K562 (cell line): Measurements from ENCODE around the gene SLC25A45. TPM values are rescaled to one million over a fixed set of nuclear protein-coding genes. Genes with fewer than 3 reads are reported as not detected.
A peak's percentile ranks its signal among the peaks of the same experiment; 100 is the strongest.

Experiments used
- CXXC5 ChIP-seq: fragments of 250-450 bp; sonication (Bioruptor Pico); IDR thresholded peaks from 2 replicates; pipeline ENCODE4 v1.8.0; 2022; ENCODE audit warnings: inconsistent platforms, mild to moderate bottlenecking, moderate library complexity
- DDX20 ChIP-seq: fragments of 450-650 bp; IDR thresholded peaks from 2 replicates; pipeline ENCODE4 v1.6.1; 2016; ENCODE audit warnings: missing genetic modification characterization, low read depth, mild to moderate bottlenecking, missing compliant biosample characterization, moderate library complexity
- GABPB2 ChIP-seq: fragments of 250-450 bp; sonication (Bioruptor Pico); conservative IDR thresholded peaks from 2 replicates; pipeline ENCODE4 v1.5.1; 2021; ENCODE audit warnings: mild to moderate bottlenecking
- GATAD2B ChIP-seq: fragments of 450-650 bp; IDR thresholded peaks from 2 replicates; pipeline ENCODE4 v1.6.1; 2017; ENCODE audit warnings: mild to moderate bottlenecking, borderline replicate concordance
- HNRNPL ChIP-seq: fragments of 200-400 bp; formaldehyde crosslinking; IDR thresholded peaks from 2 replicates; pipeline ENCODE4 v1.6.1; 2017; ENCODE audit warnings: low read depth, mild to moderate bottlenecking, low read length
- POLR2A ChIP-seq: fragments of 450-650 bp; conservative IDR thresholded peaks from 2 replicates; pipeline ENCODE4 v1.6.1; 2016
- RBBP5 ChIP-seq: fragments of 200-600 bp; sonication (generic); IDR thresholded peaks from 2 replicates; pipeline ENCODE4 v1.6.1; 2012; ENCODE audit warnings: borderline replicate concordance, mild to moderate bottlenecking, low read length, control low read depth, inconsistent platforms; ENCODE audit not compliant: insufficient read depth, poor library complexity, severe bottlenecking
- RFX7 ChIP-seq: fragments of 250-450 bp; sonication (Bioruptor Pico); IDR thresholded peaks from 2 replicates; pipeline ENCODE4 v1.5.1; 2021; ENCODE audit warnings: mild to moderate bottlenecking
- SAP30 ChIP-seq: fragments of 200-600 bp; sonication (generic); IDR thresholded peaks from 2 replicates; pipeline ENCODE4 v1.6.1; 2012; ENCODE audit warnings: borderline replicate concordance, low read depth, mild to moderate bottlenecking, moderate library complexity, low read length, control low read depth, inconsistent platforms; ENCODE audit not compliant: insufficient read depth, poor library complexity, severe bottlenecking
- SMAD3 ChIP-seq: fragments of 450-650 bp; formaldehyde crosslinking; conservative IDR thresholded peaks from 2 replicates; pipeline ENCODE4 v1.4.0; 2020; ENCODE audit warnings: mild to moderate bottlenecking
- SRF ChIP-seq, 2 experiments: fragments of 250-450, 450-650 bp in 1 of 2; sonication (Bioruptor Pico) in 1 of 2; sonication (generic) in 1 of 2; formaldehyde crosslinking; IDR thresholded peaks; 2 replicates each; pipeline versions ENCODE4 v1.5.0 to v1.5.1; 2020 to 2022; ENCODE audit warnings: mild to moderate bottlenecking in 1 of 2, missing genetic modification reagents in 1 of 2
- STAT5A ChIP-seq: IDR thresholded peaks from 2 replicates; pipeline ENCODE4 v1.6.1; 2012; ENCODE audit warnings: low read length, inconsistent platforms, borderline replicate concordance
- TOE1 ChIP-seq, 2 experiments: fragments of 450-650 bp in 1 of 2; sonication (generic) in 1 of 2; formaldehyde crosslinking in 1 of 2; IDR thresholded peaks; 2 replicates each; pipeline versions ENCODE4 v1.7.1 to v1.8.0; 2016 to 2022; ENCODE audit warnings: borderline replicate concordance in 2 of 2, mild to moderate bottlenecking in 2 of 2, antibody characterized with exemption in 1 of 2, inconsistent platforms in 1 of 2, low read depth in 1 of 2, missing genetic modification reagents in 1 of 2, moderate library complexity in 1 of 2
- U2AF1 ChIP-seq: fragments of 200-400 bp; formaldehyde crosslinking; optimal IDR thresholded peaks from 2 replicates; pipeline ENCODE3; 2017; ENCODE audit warnings: mild to moderate bottlenecking, low read depth, low read length, moderate library complexity
- U2AF2 ChIP-seq: fragments of 200-400 bp; formaldehyde crosslinking; optimal IDR thresholded peaks from 2 replicates; pipeline ENCODE3; 2017; ENCODE audit warnings: low read depth, mild to moderate bottlenecking, low read length
- ZNF174 ChIP-seq: fragments of 250-450 bp; sonication (Bioruptor Pico); IDR thresholded peaks from 2 replicates; pipeline ENCODE4 v1.4.0; 2020; ENCODE audit warnings: mild to moderate bottlenecking
- ZNF431 ChIP-seq: sonication (generic); formaldehyde crosslinking; IDR thresholded peaks from 2 replicates; pipeline ENCODE4 v1.8.0; 2022; ENCODE audit warnings: mild to moderate bottlenecking, missing genetic modification reagents
- polyA plus RNA-seq, 8 experiments: library from polyadenylated mRNA; depleted of rRNA in 4 of 8; stranded (reverse) in 5 of 8; unstranded in 3 of 8; fragments of >200 nt; fragmentation: Nextera tagmentation in 2 of 8; fragmentation: Illumina TruSeq in 1 of 8; extraction: Ambion mirVana in 2 of 8; extraction: Trizol in 1 of 8; gene quantifications; 2 replicates each; pipeline versions ENCODE4 v1.2.1 to v1.2.3, GENCODE V29; 2011 to 2014; ENCODE audit warnings: inconsistent platforms in 1 of 8, missing spikeins in 1 of 8
- total RNA-seq, 7 experiments: library from RNA; depleted of rRNA in 6 of 7; stranded (reverse); fragments of >200 nt in 6 of 7; fragmentation: Illumina TruSeq in 2 of 7; extraction: Trizol in 2 of 7; gene quantifications; 2 replicates each; pipeline versions ENCODE4 v1.2.1 to v1.2.3, GENCODE V29; 2011 to 2021; ENCODE audit warnings: low replicate concordance in 1 of 7
- TF ChIP-seq, protein P1 (sequence below): fragments of 250-450 bp; sonication (Bioruptor Pico); IDR thresholded peaks from 2 replicates; pipeline ENCODE4 v1.8.0; 2021; ENCODE audit warnings: mild to moderate bottlenecking, moderate library complexity
- TF ChIP-seq, protein P2 (sequence below): IDR thresholded peaks from 2 replicates; pipeline ENCODE4 v1.6.1; 2016; ENCODE audit warnings: missing genetic modification characterization, missing compliant biosample characterization
- TF ChIP-seq, protein P3 (sequence below): fragments of 200-800 bp; sonication (Bioruptor generic); IDR thresholded peaks from 2 replicates; pipeline ENCODE4 v1.6.1; 2017; ENCODE audit warnings: missing genetic modification characterization, missing compliant biosample characterization

The SLC25A45 gene
- total and polyA plus RNA-seq, 9 of the 15 experiments (the other 6 are each of a cell fraction or from before 2014, with no cell fraction given), result 0.15 to 2.3 (median 0.68) TPM

DNA sequence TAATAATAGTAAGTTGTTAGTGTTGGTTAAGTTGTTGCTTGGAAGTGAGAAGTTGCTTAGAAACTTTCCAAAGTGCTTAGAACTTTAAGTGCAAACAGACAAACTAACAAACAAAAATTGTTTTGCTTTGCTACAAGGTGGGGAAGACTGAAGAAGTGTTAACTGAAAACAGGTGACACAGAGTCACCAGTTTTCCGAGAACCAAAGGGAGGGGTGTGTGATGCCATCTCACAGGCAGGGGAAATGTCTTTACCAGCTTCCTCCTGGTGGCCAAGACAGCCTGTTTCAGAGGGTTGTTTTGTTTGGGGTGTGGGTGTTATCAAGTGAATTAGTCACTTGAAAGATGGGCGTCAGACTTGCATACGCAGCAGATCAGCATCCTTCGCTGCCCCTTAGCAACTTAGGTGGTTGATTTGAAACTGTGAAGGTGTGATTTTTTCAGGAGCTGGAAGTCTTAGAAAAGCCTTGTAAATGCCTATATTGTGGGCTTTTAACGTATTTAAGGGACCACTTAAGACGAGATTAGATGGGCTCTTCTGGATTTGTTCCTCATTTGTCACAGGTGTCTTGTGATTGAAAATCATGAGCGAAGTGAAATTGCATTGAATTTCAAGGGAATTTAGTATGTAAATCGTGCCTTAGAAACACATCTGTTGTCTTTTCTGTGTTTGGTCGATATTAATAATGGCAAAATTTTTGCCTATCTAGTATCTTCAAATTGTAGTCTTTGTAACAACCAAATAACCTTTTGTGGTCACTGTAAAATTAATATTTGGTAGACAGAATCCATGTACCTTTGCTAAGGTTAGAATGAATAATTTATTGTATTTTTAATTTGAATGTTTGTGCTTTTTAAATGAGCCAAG, 42.9 kb upstream of the SLC25A45 start (continued):
- TF ChIP-seq U2AF2 (no peak), STAT5A (peak; percentile 24; the same call in 1 of the 2 replicates), GATAD2B (no peak), HNRNPL (0 out of 2 replicates have a peak, but pooled peaks have one; percentile 12), DDX20 (tag) (no peak), ZNF431 (CRISPR knock-in tag) (0 out of 2 replicates have a peak, but pooled peaks have one; percentile 30), RFX7 (CRISPR knock-in tag) (no peak; the same call in 1 of the 2 replicates), RBBP5 (no peak), SAP30 (peak; percentile 27), POLR2A (peak; percentile 73), U2AF1 (peak; percentile 12), GABPB2 (CRISPR knock-in tag) (peak; percentile 62; the same call in 1 of the 2 replicates), SRF (CRISPR knock-in tag; IDR thresholded peaks at IDR 0.05) (peak in 1 of 2 experiments; percentile 46; a peak in 1 of 4 replicates), TOE1 (IDR thresholded peaks at IDR 0.05; ENCODE audit: borderline replicate concordance) (no peak), TOE1 (CRISPR knock-in tag; IDR thresholded peaks at IDR 0.05; ENCODE audit: borderline replicate concordance, low read depth) (0 out of 2 replicates have a peak, but pooled peaks have one; percentile 58), ZNF174 (CRISPR knock-in tag) (no peak), SMAD3 (CRISPR knock-in tag) (0 out of 2 replicates have a peak, but pooled peaks have one; percentile 1), CXXC5 (CRISPR knock-in tag) (no peak)
- TF ChIP-seq, protein P1, sequence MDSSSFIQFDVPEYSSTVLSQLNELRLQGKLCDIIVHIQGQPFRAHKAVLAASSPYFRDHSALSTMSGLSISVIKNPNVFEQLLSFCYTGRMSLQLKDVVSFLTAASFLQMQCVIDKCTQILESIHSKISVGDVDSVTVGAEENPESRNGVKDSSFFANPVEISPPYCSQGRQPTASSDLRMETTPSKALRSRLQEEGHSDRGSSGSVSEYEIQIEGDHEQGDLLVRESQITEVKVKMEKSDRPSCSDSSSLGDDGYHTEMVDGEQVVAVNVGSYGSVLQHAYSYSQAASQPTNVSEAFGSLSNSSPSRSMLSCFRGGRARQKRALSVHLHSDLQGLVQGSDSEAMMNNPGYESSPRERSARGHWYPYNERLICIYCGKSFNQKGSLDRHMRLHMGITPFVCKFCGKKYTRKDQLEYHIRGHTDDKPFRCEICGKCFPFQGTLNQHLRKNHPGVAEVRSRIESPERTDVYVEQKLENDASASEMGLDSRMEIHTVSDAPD, result no peak
- TF ChIP-seq, protein P2, sequence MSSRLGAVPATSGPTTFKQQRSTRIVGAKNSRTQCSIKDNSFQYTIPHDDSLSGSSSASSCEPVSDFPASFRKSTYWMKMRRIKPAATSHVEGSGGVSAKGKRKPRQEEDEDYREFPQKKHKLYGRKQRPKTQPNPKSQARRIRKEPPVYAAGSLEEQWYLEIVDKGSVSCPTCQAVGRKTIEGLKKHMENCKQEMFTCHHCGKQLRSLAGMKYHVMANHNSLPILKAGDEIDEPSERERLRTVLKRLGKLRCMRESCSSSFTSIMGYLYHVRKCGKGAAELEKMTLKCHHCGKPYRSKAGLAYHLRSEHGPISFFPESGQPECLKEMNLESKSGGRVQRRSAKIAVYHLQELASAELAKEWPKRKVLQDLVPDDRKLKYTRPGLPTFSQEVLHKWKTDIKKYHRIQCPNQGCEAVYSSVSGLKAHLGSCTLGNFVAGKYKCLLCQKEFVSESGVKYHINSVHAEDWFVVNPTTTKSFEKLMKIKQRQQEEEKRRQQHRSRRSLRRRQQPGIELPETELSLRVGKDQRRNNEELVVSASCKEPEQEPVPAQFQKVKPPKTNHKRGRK (tag), result no peak
- TF ChIP-seq, protein P3, sequence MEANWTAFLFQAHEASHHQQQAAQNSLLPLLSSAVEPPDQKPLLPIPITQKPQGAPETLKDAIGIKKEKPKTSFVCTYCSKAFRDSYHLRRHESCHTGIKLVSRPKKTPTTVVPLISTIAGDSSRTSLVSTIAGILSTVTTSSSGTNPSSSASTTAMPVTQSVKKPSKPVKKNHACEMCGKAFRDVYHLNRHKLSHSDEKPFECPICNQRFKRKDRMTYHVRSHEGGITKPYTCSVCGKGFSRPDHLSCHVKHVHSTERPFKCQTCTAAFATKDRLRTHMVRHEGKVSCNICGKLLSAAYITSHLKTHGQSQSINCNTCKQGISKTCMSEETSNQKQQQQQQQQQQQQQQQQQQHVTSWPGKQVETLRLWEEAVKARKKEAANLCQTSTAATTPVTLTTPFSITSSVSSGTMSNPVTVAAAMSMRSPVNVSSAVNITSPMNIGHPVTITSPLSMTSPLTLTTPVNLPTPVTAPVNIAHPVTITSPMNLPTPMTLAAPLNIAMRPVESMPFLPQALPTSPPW (CRISPR knock-in tag), result no peak
